NCI-H82 (cell line): ENCODE results near the gene F11R.
"Not testable (repeated sequence)": the region's sequence is repeated elsewhere in the genome, so short reads cannot be mapped to it uniquely, and the experiment has no call there.

Source experiments
- DNase-seq: peaks from one replicate; lab custom pipeline; 2025; lab: John Stamatoyannopoulos, UW

The F11R gene

GRCh38 chr1:161044535-161044907, 23.6 kb upstream of the F11R start:
- no peak for DNase-seq

DNA sequence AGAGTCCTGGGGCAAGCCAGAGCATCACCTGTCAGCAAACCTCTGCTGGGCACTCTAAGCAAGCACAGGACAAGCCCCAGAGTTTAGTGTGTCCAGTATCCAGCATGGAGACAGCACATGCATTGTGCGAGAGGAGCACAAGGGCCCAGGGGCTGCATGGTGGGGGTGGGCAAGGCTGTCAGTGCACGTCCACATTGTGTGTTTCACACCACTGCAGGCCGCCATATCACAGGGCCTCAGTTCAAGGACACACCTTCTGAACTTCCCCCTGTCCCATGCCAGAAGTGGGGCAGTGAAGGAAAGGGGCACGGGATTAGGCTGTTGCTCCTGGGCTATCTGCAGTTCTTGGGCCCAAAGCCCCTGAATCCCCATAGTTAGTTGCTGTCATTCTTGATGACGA, 18.6 kb upstream of the F11R start:
- no peak for DNase-seq

DNA sequence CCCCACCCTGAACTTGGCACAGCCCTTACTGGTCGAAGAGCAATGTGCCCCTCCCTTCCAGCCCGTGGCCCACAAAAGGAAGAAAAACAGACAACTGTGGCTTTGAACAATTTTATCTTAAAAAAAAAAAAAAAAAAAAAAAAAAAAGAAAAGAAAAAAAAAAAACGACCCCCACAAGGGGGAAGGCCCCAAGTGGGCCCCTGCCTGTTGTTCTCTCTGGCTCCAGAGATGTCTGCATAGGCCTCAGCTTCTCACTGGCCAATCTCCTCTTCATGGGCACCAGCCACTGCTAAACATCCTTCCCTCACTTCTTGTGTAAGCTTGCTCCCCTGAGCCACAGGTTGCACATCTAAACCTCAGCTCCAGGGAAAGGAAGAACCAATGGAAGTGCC, 18.2 kb upstream of the F11R start:
- no peak for DNase-seq

GRCh38 chr1:161038523-161039153, 17.7 kb upstream of the F11R start, which contains the start of gene TSTD1:
TSTD1 (minus strand) TSS chr1:161038964; CDS start chr1:161038889, 75 bp downstream.
- DNase-seq = peak; percentile 80

- no peak for DNase-seq
Observed at GRCh38 chr1:161037661-161038522, 16.9 kb upstream of the F11R start.

- DNase-seq = no peak
Observed at GRCh38 chr1:161033751-161034150, 12.8 kb upstream of the F11R start.

DNA sequence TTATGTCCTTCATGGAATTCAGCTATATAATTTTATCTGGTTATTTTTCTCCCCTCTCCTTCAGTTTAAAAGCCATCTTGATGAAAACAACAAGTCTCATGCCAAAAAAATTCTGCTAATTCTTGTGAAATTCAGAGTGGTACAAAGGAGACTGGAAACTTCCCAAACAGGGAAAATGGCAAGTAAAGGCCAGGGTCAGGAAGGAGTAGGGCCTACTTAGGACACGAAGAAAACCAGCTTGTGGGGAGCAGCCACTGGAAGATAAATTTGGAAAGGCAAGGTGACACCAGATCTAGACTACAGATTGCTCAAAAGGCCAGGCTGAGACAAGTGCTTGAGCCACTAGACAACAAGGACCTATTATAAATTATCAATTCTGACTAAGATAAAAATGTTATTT, 11.5 kb upstream of the F11R start:
- DNase-seq = no peak

- no peak for DNase-seq
Observed at GRCh38 chr1:161031874-161032273, 10.9 kb upstream of the F11R start.

- DNase-seq = not testable (repeated sequence)
Observed at GRCh38 chr1:161029466-161029865, 8.5 kb upstream of the F11R start.

DNA sequence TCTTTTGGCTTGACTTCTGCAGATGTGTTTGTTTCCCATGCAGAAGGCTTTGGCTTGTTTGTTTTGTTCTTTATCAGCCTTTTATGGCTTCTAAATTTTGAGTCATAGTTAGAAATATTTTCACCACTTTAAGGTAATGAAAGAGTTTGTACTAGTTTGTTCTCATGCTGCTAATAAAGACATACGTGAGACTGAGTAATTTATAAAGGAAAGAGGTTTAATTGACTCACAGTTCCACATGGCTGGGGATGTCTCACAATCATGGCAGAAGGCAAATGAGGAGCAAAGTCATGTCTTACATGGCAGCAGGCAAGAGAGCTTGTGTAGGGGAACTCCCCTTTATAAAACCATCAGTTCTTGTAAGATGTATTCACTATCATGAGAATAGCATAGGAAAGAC, 6.0 kb upstream of the F11R start:
- not testable (repeated sequence) for DNase-seq

- not testable (repeated sequence) for DNase-seq
Observed at GRCh38 chr1:161022432-161022831, 1.5 kb upstream of the F11R start.

DNA sequence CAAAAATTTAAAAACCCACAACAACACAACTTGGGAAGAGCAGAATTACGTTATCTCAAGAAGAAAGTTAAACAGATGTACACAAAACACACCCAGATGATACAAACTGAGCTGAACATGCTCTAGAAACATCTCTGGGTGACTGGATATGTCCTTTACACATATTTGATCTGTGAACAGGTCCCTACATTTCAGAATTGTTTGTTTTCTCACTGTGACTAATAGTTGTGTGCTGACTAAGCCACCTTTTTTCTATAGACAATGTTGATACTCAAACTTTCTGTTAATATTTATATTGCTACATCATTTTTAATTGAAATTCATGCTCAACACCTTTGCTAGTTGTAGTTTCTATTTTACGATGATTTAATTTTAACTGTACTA, 1.0 kb upstream of the F11R start:
- DNase-seq = no peak

DNA sequence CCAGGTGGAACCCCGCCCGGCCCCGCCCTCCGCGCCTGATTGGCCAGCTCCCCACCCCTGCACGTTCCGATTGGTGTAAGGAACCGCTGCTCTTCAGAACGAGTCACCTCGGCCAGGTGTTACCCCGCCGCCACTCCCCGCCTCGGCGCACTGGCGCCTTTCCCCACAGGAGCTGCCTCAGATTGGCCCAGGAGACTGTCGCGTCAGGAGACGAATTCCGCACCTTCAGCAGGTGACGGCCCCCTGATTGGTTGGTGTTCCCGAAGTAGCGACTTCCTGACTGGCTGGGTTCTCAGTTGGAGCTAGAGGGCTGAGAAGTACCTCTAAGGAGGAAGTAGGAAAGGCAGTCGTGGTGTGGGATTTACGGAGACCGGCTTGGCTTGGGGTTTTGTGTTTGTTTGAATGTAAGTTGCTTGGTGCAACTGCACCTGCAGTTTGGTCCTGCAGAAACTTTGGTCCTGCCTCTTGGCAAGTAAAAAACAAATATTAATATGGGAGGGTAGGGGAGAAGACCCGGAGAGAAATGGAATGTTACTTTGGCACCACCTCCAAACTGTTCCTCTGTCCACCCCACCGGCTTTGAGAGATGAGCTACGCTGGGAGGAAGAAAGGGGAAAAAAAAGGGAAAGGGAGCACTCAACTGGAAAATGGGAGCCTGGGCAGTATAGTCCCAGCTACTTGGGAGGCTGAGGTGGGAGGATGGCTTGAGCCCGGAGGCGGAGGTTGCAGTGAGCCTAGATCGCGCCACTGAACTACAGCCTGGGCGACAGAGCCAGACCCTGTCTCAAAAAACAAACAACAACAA, 415 bp upstream of the F11R start:
- DNase-seq = peak; percentile 86

DNA sequence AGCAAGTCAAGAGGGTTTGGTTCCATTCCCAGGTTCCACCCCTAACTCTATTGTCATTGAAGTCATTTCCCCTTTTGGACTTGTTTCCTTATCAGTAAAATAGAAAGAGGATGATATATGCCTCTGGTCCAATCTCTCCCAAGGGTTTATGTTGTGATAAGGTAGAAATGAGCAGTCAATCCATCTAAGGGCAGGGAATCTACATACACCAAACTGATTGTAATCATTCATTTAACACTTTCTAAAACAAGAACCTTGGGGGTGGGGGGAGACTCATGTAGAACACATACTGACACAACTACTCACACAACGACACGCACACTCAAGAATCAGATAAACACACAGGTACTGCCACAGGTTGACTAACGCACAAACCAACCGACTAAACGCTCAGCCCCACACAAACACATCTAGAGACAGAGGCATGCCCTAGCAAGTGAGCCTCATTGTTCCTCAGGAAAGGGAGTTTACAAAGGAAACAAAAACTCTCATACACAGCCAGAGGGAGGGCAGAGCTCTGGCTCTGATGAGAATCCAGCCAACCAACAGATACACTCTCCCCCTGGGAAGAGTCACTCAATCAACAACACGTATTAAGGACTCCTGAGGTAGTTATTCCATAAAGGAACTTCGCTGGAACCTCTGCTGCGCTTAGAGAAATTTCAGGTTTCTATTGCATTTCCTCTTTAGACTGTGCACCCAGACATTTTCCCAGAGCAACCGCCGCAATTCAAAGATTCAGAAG, 1.0 kb downstream of the F11R start:
- DNase-seq = no peak

GRCh38 chr1:161019111-161019660, 1.8 kb downstream of the F11R start:
- not testable (repeated sequence) for DNase-seq

GRCh38 chr1:161018631-161018930, 2.4 kb downstream of the F11R start:
- no peak for DNase-seq

DNA sequence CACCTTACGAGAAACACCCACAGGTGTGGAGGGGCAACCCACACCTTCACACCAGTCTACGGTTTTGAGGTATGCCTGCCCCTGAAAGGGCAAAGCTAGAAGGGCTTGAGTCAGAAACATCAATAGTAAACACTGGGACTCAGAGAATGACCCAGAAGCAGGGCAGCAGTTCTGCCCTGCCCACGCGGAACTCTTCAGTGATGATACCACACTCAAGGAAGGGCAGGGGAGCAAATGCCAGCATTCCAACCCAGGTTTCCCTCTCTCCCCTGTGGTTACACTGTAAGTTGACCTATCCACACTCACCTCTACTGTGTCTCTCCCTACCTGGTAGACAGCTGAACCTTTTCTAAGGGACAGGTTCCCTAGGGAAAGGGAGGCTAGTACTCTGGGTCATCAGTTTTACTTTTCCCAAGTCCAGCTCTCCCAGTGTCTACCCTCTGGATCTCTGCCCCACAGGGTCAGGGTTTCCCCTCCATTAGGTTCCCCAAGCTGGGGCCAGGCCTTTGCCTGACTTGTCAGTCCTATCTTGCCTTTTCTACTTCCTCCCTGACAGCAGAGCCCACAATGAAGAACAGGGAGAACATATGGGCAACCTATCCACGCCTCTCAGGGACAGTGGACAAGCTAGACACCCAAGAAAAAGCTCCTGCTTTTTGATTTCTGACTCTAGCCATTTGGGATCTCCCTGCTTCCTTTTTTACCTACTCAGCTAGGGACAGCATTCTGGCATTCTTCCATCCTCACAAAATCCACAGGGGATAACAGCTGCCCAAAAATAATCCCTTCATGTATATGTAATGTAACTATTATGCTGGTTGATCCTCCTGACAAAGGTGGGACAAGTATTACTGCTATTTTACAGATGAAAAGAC, 3.0 kb downstream of the F11R start:
- DNase-seq = no peak

- DNase-seq = not testable (repeated sequence)
Observed at GRCh38 chr1:161017181-161017580, 3.8 kb downstream of the F11R start.

- not testable (repeated sequence) for DNase-seq
Observed at GRCh38 chr1:161016683-161017082, 4.3 kb downstream of the F11R start.

DNA sequence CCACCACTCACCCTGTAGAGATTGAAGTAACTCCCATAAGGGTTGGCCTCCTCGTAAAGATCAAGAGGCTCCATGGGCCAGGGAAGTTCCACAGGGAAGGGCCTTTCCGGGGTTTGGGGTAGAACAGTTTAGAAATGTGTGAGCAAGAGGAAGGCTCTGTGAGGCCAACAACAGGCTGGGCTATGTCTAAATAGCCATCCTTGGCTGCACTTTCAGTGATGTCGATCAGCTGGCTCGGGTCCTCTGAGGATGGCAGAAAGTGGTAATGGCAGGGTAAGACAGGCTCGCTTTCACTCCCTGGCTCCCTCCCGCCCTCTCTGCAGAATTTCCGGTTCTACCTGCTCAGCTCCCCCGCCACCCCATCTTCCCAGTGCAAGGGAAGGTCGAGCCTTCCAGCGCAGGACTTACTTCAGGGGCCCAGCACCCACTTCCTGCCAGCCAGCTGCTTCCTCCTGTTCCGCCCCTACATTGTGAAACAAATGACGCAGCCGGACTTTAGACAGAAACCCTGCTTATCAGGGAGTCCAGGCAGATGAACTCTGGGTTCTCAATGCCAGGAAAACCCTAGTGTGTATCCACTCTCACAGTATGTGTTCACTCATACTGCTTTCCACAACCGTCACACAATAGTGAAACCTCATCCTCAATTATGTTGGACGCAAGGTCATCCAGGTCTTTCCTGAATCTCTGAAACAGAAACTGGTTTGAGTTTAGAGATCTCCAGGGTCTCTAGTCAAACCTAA, 7.3 kb downstream of the F11R start:
- DNase-seq = no peak
